ENCODE measurements around the gene MFSD12. TPM values are rescaled to one million over a fixed set of nuclear protein-coding genes. Genes with fewer than 3 reads are reported as not detected.

MFSD12 gene
- total and polyA plus RNA-seq, 2 donors (not counting 3 experiments of a cell fraction or from before 2014, with no cell fraction given) = 51.7 to 78.9 TPM

DNA sequence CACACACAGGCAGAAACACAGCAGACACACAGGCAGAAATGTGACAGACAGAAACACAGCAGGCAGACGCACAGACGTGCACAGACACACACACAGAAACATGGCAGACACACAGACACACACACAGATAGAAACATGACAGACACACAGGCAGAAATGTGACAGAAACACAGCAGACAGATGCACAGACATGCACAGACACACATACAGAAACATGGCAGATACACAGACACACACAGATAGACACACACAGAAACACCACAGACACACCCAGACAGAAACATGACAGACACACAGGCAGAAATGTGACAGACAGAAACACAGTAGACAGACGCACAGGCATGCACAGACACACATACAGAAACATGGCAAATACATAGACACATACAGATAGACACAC lies 48.0 kb upstream of the MFSD12 start:
- no peak overlapping the region for H2AFZ ChIP-seq (ENCODE audit: low read depth, low read length)
- POLR2A ChIA-PET = no interaction called here
- no peak overlapping the region for H3K4me2 ChIP-seq (ENCODE audit: insufficient read depth, low read length)
- intact Hi-C loops (cut with micrococcal nuclease) = loop anchor here (5.0 kb wide), 1 partner anchor 33 kb away; the partner anchor contains the start of gene HMG20B
- CTCF ChIA-PET = no interaction called here
- dilution Hi-C loops (cut with MboI; ENCODE audit: extremely low pct_ligation_motif_present, low sequenced_read_pairs) = no loop called here
- H3K4me1 ChIP-seq (ENCODE audit: control insufficient read depth, extremely low read depth, insufficient read depth, low read length) = peaks cover 23% of the 10 kb centered on the region
- no peak overlapping the region for H3K9ac ChIP-seq (replicated peaks; ENCODE audit: extremely low read depth, insufficient read depth, low read length)
- TF ChIP-seq POLR2AphosphoS5 (IDR thresholded peaks at IDR 0.05; ENCODE audit: insufficient read depth, low read depth, low read length) = no peak
- no peak for TF ChIP-seq EZH2 (IDR thresholded peaks at IDR 0.05; ENCODE audit: borderline replicate concordance, low read depth, low read length, severe bottlenecking)
- no peak for TF ChIP-seq FOS (IDR thresholded peaks at IDR 0.05; ENCODE audit: borderline replicate concordance, insufficient read depth, low read length)
- TF ChIP-seq, protein P1, sequence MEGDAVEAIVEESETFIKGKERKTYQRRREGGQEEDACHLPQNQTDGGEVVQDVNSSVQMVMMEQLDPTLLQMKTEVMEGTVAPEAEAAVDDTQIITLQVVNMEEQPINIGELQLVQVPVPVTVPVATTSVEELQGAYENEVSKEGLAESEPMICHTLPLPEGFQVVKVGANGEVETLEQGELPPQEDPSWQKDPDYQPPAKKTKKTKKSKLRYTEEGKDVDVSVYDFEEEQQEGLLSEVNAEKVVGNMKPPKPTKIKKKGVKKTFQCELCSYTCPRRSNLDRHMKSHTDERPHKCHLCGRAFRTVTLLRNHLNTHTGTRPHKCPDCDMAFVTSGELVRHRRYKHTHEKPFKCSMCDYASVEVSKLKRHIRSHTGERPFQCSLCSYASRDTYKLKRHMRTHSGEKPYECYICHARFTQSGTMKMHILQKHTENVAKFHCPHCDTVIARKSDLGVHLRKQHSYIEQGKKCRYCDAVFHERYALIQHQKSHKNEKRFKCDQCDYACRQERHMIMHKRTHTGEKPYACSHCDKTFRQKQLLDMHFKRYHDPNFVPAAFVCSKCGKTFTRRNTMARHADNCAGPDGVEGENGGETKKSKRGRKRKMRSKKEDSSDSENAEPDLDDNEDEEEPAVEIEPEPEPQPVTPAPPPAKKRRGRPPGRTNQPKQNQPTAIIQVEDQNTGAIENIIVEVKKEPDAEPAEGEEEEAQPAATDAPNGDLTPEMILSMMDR (IDR thresholded peaks at IDR 0.05; ENCODE audit: extremely low read depth in 1 of 2, insufficient read depth in 1 of 2, low read depth in 1 of 2, low read length in 2 of 2) = no peak
- no peak for TF ChIP-seq JUN (IDR thresholded peaks at IDR 0.05; ENCODE audit: borderline replicate concordance, insufficient read depth, insufficient read length, low read depth)
- no peak for TF ChIP-seq POLR2A (IDR thresholded peaks at IDR 0.05; ENCODE audit: low read depth, low read length)
- TF ChIP-seq, protein P2, sequence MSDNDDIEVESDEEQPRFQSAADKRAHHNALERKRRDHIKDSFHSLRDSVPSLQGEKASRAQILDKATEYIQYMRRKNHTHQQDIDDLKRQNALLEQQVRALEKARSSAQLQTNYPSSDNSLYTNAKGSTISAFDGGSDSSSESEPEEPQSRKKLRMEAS (IDR thresholded peaks at IDR 0.05; ENCODE audit: insufficient read depth, insufficient read length) = no peak
- TF ChIP-seq MYC (IDR thresholded peaks at IDR 0.05; ENCODE audit: low read depth, low read length) = no peak
- no peak for TF ChIP-seq GATA2 (IDR thresholded peaks at IDR 0.05; ENCODE audit: insufficient read depth, insufficient read length, low read depth, low read length)
- H3K27me3 ChIP-seq (ENCODE audit: control insufficient read depth in 2 of 2, insufficient read depth in 2 of 2, low read length in 2 of 2) = no peaks in the 10 kb centered on the region
- DNase-seq (ENCODE audit: low read depth, low spot score) = no peak
- no peaks in the 10 kb centered on the region for H3K9me1 ChIP-seq (replicated peaks; ENCODE audit: control insufficient read depth, extremely low read depth, insufficient read depth, low read length)
- no peaks in the 10 kb centered on the region for H3K36me3 ChIP-seq (ENCODE audit: control insufficient read depth in 2 of 2, extremely low read depth in 1 of 2, insufficient read depth in 2 of 2, low read length in 2 of 2)
- H4K20me1 ChIP-seq (replicated peaks; ENCODE audit: control insufficient read depth, extremely low read depth, insufficient read depth, low read length) = no peaks in the 10 kb centered on the region
- no peak overlapping the region for H3K4me3 ChIP-seq (replicated peaks in 1 of 3; ENCODE audit: insufficient read depth in 1 of 3, low read depth in 1 of 3, low read length in 3 of 3)
- H3K9me3 ChIP-seq (replicated peaks; ENCODE audit: control insufficient read depth, insufficient read depth, low read length) = no peaks in the 10 kb centered on the region
- BruUV-seq (replicated peaks) = no TSS peak
- FAIRE-seq = no peak
- H3K27ac ChIP-seq (ENCODE audit: insufficient read depth, low read depth, low read length) = no peak overlapping the region
- H3K79me2 ChIP-seq (ENCODE audit: control insufficient read depth, insufficient read depth, low read length) = no peaks in the 10 kb centered on the region

All from endothelial cell of umbilical vein (primary cell).